ENCODE data around the gene ADRB2. TPM values are rescaled to one million over a fixed set of nuclear protein-coding genes. Genes with fewer than 3 reads are reported as not detected.

The ADRB2 gene
- total RNA-seq, 4 donors from 2014 or later: 1.00 to 3.5 (median 1.7) TPM

DNA sequence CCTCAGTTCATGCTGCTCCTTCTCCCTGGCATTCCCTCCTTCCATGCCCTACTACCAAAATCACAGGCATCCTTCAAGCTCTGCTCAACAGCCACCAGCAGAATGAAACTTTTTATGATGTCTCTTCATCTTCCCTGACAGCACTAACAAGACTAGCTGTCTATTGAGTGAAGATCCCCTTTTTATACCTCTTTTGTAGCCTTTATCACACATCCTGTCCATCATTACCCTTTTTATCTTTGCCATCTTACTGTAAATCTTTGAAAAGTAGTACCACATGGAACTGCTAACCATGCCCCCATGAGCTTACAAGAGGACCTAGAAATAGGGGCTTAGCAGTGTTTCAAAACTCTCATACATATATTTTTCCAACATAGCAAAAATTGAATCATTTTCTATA, 10.8 kb upstream of the ADRB2 start:
- DNase-seq: no peak
- H3K4me1 ChIP-seq: peaks cover 0 to under 1% (median 0%) of the 10 kb centered on the region in 4 donors
- H3K27me3 ChIP-seq: no peaks in the 10 kb centered on the region
- in situ Hi-C loops (cut with MboI; ENCODE audit: low pct_ligation_motif_present in 1 of 4, low pct_unique_long_range_greater_than_20kb in 1 of 4, low sequenced_read_pairs in 3 of 4) (loop anchor here in 1 of 4 donors (25.0 kb wide), 1 partner anchor 147 kb away; no protein-coding TSS in a partner anchor), intact Hi-C loops (cut with DNase I; ENCODE audit: low total_unique reads) (no loop called here)
- H3K36me3 ChIP-seq: no peaks in the 10 kb centered on the region
- no peak overlapping the region for H3K4me3 ChIP-seq
- no peaks in the 10 kb centered on the region for H3K9me3 ChIP-seq
- TF ChIP-seq, protein P1, sequence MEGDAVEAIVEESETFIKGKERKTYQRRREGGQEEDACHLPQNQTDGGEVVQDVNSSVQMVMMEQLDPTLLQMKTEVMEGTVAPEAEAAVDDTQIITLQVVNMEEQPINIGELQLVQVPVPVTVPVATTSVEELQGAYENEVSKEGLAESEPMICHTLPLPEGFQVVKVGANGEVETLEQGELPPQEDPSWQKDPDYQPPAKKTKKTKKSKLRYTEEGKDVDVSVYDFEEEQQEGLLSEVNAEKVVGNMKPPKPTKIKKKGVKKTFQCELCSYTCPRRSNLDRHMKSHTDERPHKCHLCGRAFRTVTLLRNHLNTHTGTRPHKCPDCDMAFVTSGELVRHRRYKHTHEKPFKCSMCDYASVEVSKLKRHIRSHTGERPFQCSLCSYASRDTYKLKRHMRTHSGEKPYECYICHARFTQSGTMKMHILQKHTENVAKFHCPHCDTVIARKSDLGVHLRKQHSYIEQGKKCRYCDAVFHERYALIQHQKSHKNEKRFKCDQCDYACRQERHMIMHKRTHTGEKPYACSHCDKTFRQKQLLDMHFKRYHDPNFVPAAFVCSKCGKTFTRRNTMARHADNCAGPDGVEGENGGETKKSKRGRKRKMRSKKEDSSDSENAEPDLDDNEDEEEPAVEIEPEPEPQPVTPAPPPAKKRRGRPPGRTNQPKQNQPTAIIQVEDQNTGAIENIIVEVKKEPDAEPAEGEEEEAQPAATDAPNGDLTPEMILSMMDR (IDR thresholded peaks at IDR 0.05): no peak
- no peak for TF ChIP-seq POLR2AphosphoS5 (IDR thresholded peaks at IDR 0.05)
- H3K27ac ChIP-seq: no peak overlapping the region

DNA sequence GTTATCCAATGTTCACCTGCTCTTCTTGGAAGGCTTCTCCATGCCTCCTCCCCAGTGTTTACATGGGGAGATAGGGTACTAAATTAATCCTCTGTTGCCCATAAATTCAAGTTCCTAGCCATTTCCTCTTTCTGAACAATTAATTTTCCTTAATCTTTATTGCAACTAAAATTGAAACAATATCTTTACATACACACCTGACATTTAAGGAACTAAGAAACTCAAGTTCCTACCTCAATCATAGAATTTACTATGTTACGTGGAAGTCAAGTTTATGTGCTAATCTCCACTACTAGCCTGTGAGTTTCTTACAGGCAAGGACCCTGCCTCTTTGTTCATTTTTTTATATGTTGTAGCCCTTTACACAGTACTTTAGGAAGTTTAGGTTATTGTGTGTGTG, 10.1 kb upstream of the ADRB2 start:
- WGBS, 2 donors (ENCODE audit: low coverage in 1 of 2): 84 to 100% methylated on average over 1 of the region's 1 CpG
- TF ChIP-seq, protein P1 (IDR thresholded peaks at IDR 0.05): no peak
- TF ChIP-seq POLR2A (IDR thresholded peaks at IDR 0.05) (no peak), EP300 (IDR thresholded peaks at IDR 0.05; ENCODE audit: low read depth) (no peak), POLR2AphosphoS5 (IDR thresholded peaks at IDR 0.05) (no peak)
- no peak for DNase-seq
- no peaks in the 10 kb centered on the region for H3K36me3 ChIP-seq
- peaks cover 0 to 4% (median 0%) of the 10 kb centered on the region in 4 donors for H3K4me1 ChIP-seq
- in situ Hi-C loops (cut with MboI; ENCODE audit: low pct_ligation_motif_present in 1 of 4, low pct_unique_long_range_greater_than_20kb in 1 of 4, low sequenced_read_pairs in 3 of 4) (loop anchor here in 1 of 4 donors (25.0 kb wide), 1 partner anchor 146 kb away; no protein-coding TSS in a partner anchor), intact Hi-C loops (cut with DNase I; ENCODE audit: low total_unique reads) (no loop called here)
- H3K9me3 ChIP-seq: no peaks in the 10 kb centered on the region
- H3K27ac ChIP-seq: no peak overlapping the region
- no peak overlapping the region for H3K4me3 ChIP-seq
- no peaks in the 10 kb centered on the region for H3K27me3 ChIP-seq

DNA sequence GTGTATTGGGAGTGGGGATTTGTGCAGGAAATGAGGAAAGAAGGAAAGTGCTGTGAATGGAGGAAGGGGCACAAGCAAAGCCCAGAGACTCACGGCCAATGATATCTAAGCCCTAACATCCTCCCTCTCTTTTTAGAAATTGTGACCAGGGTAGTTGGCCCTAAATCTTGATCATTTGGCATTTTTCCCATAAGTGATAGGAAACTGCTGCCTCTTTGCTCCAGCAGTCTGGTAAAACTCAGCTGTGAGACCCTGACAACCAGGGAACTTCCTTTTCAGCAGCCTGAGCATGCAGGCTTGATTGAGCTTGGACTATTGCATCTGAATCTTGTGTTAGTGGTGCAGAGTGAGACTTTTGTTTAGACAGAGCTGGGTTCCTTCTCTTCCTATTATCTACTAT, 9.6 kb upstream of the ADRB2 start:
- TF ChIP-seq, protein P1 (IDR thresholded peaks at IDR 0.05): no peak
- no peak for TF ChIP-seq POLR2AphosphoS5 (IDR thresholded peaks at IDR 0.05)
- no peak for TF ChIP-seq EP300 (IDR thresholded peaks at IDR 0.05; ENCODE audit: low read depth)
- TF ChIP-seq POLR2A (IDR thresholded peaks at IDR 0.05): no peak
- Histone ChIP-seq H3K27ac (no peak overlapping the region), H3K9me3 (no peaks in the 10 kb centered on the region), H3K4me3 (no peak overlapping the region), H3K36me3 (no peaks in the 10 kb centered on the region), H3K27me3 (no peaks in the 10 kb centered on the region), H3K4me1 (peaks cover 0 to 4% (median 0%) of the 10 kb centered on the region in 4 donors)
- intact Hi-C loops (cut with DNase I; ENCODE audit: low total_unique reads): no loop called here
- DNase-seq: no peak
- WGBS, 2 donors (ENCODE audit: low coverage in 1 of 2): 33 to 68% methylated on average over 1 of the region's 1 CpG
- in situ Hi-C loops (cut with MboI; ENCODE audit: low pct_ligation_motif_present in 1 of 4, low pct_unique_long_range_greater_than_20kb in 1 of 4, low sequenced_read_pairs in 3 of 4): loop anchor here in 1 of 4 donors (25.0 kb wide), 1 partner anchor 146 kb away; no protein-coding TSS in a partner anchor

DNA sequence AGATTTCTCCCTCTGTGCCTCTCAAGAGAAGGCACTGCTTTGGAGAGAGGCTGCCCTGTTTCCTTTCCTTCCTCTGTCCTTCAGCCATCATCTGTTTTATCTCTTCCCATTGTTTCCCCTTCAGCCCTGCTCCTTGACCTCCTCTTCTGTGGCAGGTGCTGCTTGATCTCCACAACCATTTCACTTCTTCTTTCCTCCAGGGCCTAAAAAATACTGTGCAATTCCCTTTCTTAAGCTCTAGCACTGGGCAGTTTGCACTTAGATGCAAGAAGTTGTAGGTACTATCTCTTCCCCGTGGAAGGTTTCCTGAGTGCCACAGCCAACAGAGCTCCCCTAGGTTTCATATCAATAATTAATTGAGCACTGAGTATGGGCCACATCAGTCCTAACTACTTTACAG, 8.8 kb upstream of the ADRB2 start:
- intact Hi-C loops (cut with DNase I; ENCODE audit: low total_unique reads) (no loop called here), in situ Hi-C loops (cut with MboI; ENCODE audit: low pct_ligation_motif_present in 1 of 4, low pct_unique_long_range_greater_than_20kb in 1 of 4, low sequenced_read_pairs in 3 of 4) (loop anchor here in 1 of 4 donors (25.0 kb wide), 1 partner anchor 145 kb away; no protein-coding TSS in a partner anchor)
- no peak for TF ChIP-seq POLR2AphosphoS5 (IDR thresholded peaks at IDR 0.05)
- TF ChIP-seq POLR2A (IDR thresholded peaks at IDR 0.05): no peak
- TF ChIP-seq EP300 (IDR thresholded peaks at IDR 0.05; ENCODE audit: low read depth): no peak
- TF ChIP-seq, protein P1 (IDR thresholded peaks at IDR 0.05): no peak
- Histone ChIP-seq H3K4me3 (no peak overlapping the region), H3K4me1 (peaks cover 0 to 4% (median 0%) of the 10 kb centered on the region in 4 donors), H3K27me3 (no peaks in the 10 kb centered on the region), H3K27ac (no peak overlapping the region), H3K9me3 (no peaks in the 10 kb centered on the region), H3K36me3 (no peaks in the 10 kb centered on the region)
- no peak for DNase-seq
- WGBS, 2 donors (ENCODE audit: low coverage in 1 of 2): 87 to 100% methylated on average over 1 of the region's 1 CpG
